Measurements from ENCODE around the gene LRP1B. TPM values are rescaled to one million over a fixed set of nuclear protein-coding genes. Genes with fewer than 3 reads are reported as not detected.
"Not testable (repeated sequence)": the region's sequence is repeated elsewhere in the genome, so short reads cannot be mapped to it uniquely, and the experiment has no call there.

LRP1B gene
- total RNA-seq, 1 donor from 2014 or later: not detected

- no peak for DNase-seq (ENCODE audit: missing footprints)
- ATAC-seq: no peak
- intact Hi-C loops (cut with DNase I): no loop called here
Measured at GRCh38 chr2:140489193-140489592, 1641.6 kb downstream of the LRP1B start.

GRCh38 chr2:140481136-140481535 lies 1649.7 kb downstream of the LRP1B start:
- ATAC-seq: no peak
- intact Hi-C loops (cut with DNase I): no loop called here
- no peak for DNase-seq (ENCODE audit: missing footprints)

- intact Hi-C loops (cut with DNase I): no loop called here
- no peak for ATAC-seq
- no peak for DNase-seq (ENCODE audit: missing footprints)
Measured at GRCh38 chr2:140473851-140474250, 1657.0 kb downstream of the LRP1B start.

GRCh38 chr2:140472676-140473075 lies 1658.1 kb downstream of the LRP1B start:
- intact Hi-C loops (cut with DNase I): no loop called here
- no peak for ATAC-seq
- DNase-seq (ENCODE audit: missing footprints): no peak

GRCh38 chr2:140465301-140465700 lies 1665.5 kb downstream of the LRP1B start:
- intact Hi-C loops (cut with DNase I): no loop called here
- ATAC-seq: no peak

GRCh38 chr2:140462990-140463389 lies 1667.8 kb downstream of the LRP1B start:
- DNase-seq (ENCODE audit: missing footprints) (no peak), ATAC-seq (no peak)
- intact Hi-C loops (cut with DNase I): no loop called here

More at GRCh38 chr2:140465301-140465700, 1665.5 kb downstream of the LRP1B start:
- no peak for DNase-seq (ENCODE audit: missing footprints)

GRCh38 chr2:140457483-140457882 lies 1673.3 kb downstream of the LRP1B start:
- intact Hi-C loops (cut with DNase I): no loop called here

GRCh38 chr2:140455315-140455714 lies 1675.5 kb downstream of the LRP1B start:
- ATAC-seq (no peak), DNase-seq (ENCODE audit: missing footprints) (no peak)
- intact Hi-C loops (cut with DNase I): no loop called here

More at GRCh38 chr2:140457483-140457882, 1673.3 kb downstream of the LRP1B start:
- DNase-seq (ENCODE audit: missing footprints) (no peak), ATAC-seq (no peak)

GRCh38 chr2:140454717-140455116 lies 1676.1 kb downstream of the LRP1B start:
- DNase-seq (ENCODE audit: missing footprints): no peak
- intact Hi-C loops (cut with DNase I): no loop called here
- ATAC-seq: no peak

GRCh38 chr2:140451324-140451723 lies 1679.5 kb downstream of the LRP1B start:
- no peak for ATAC-seq
- intact Hi-C loops (cut with DNase I): no loop called here
- DNase-seq (ENCODE audit: missing footprints): no peak

GRCh38 chr2:140442319-140442718 lies 1688.5 kb downstream of the LRP1B start:
- ATAC-seq: no peak
- intact Hi-C loops (cut with DNase I): no loop called here

GRCh38 chr2:140440815-140441214 lies 1690.0 kb downstream of the LRP1B start:
- no peak for DNase-seq (ENCODE audit: missing footprints)
- intact Hi-C loops (cut with DNase I): no loop called here
- ATAC-seq: no peak

More at GRCh38 chr2:140442319-140442718, 1688.5 kb downstream of the LRP1B start:
- no peak for DNase-seq (ENCODE audit: missing footprints)

GRCh38 chr2:140436936-140437335 lies 1693.9 kb downstream of the LRP1B start:
- ATAC-seq (no peak), DNase-seq (ENCODE audit: missing footprints) (no peak)
- intact Hi-C loops (cut with DNase I): no loop called here

- ATAC-seq; intact Hi-C loops (cut with DNase I): not testable (repeated sequence)
- peak; percentile 60 for DNase-seq (ENCODE audit: missing footprints)
Measured at GRCh38 chr2:140427033-140427432, 1703.8 kb downstream of the LRP1B start.

- intact Hi-C loops (cut with DNase I): no loop called here
- DNase-seq (ENCODE audit: missing footprints) (no peak), ATAC-seq (no peak)
Measured at GRCh38 chr2:140424471-140424870, 1706.3 kb downstream of the LRP1B start.

- ATAC-seq (no peak), DNase-seq (ENCODE audit: missing footprints) (no peak)
- intact Hi-C loops (cut with DNase I): no loop called here
Measured at GRCh38 chr2:140422759-140423158, 1708.1 kb downstream of the LRP1B start.

- intact Hi-C loops (cut with DNase I): no loop called here
- no peak for DNase-seq (ENCODE audit: missing footprints)
- no peak for ATAC-seq
Measured at GRCh38 chr2:140417504-140417903, 1713.3 kb downstream of the LRP1B start.

- no peak for DNase-seq (ENCODE audit: missing footprints)
- intact Hi-C loops (cut with DNase I): no loop called here
- ATAC-seq: no peak
Measured at GRCh38 chr2:140416577-140416976, 1714.2 kb downstream of the LRP1B start.

GRCh38 chr2:140415035-140415434 lies 1715.8 kb downstream of the LRP1B start:
- ATAC-seq; intact Hi-C loops (cut with DNase I); DNase-seq (ENCODE audit: missing footprints): not testable (repeated sequence)

GRCh38 chr2:140410695-140411094 lies 1720.1 kb downstream of the LRP1B start:
- intact Hi-C loops (cut with DNase I): no loop called here
- DNase-seq (ENCODE audit: missing footprints): no peak
- no peak for ATAC-seq

- DNase-seq (ENCODE audit: missing footprints) (no peak), ATAC-seq (no peak)
- intact Hi-C loops (cut with DNase I): no loop called here
Measured at GRCh38 chr2:140401056-140401455, 1729.8 kb downstream of the LRP1B start.
